ENCODE measurements around the gene DGCR2. TPM values are rescaled to one million over a fixed set of nuclear protein-coding genes. Genes with fewer than 3 reads are reported as not detected.

DGCR2 gene
- total and polyA plus RNA-seq, 2 experiments from 2014 or later: 25.6 to 42.7 TPM

DNA sequence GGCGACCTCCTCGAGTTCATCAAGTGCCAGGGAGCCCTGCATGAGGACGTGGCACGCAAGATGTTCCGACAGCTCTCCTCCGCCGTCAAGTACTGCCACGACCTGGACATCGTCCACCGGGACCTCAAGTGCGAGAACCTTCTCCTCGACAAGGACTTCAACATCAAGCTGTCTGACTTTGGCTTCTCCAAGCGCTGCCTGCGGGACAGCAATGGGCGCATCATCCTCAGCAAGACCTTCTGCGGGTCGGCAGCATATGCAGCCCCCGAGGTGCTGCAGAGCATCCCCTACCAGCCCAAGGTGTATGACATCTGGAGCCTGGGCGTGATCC lies 9.4 kb upstream of the DGCR2 start:
- no peak overlapping the region for H3K4me3 ChIP-seq
- H3K4me1 ChIP-seq (ENCODE audit: insufficient read depth): no peaks in the 10 kb centered on the region
- no peaks in the 10 kb centered on the region for H3F3A ChIP-seq (ENCODE audit: insufficient read depth)
- H3K9me3 ChIP-seq (ENCODE audit: low read depth): no peaks in the 10 kb centered on the region
- no peak overlapping the region for H2AFZ ChIP-seq
- no peak overlapping the region for H3K27ac ChIP-seq
- no peak overlapping the region for H3K9ac ChIP-seq
- 98% methylated on average over 19 of the region's 19 CpGs for WGBS, 2 experiments (ENCODE audit: low coverage in 1 of 2, low lambda C conversion rate in 2 of 2, missing lambda C conversion rate in 2 of 2)
- no peaks in the 10 kb centered on the region for H3K27me3 ChIP-seq (replicated peaks; ENCODE audit: insufficient read depth)
- DNase-seq: no peak
- H3K9me2 ChIP-seq (ENCODE audit: insufficient read depth): no peaks in the 10 kb centered on the region
- H3K4me2 ChIP-seq (ENCODE audit: unreplicated experiment): no peak overlapping the region
- no peaks in the 10 kb centered on the region for H4K20me1 ChIP-seq (ENCODE audit: insufficient read depth)
- TF ChIP-seq EZH2 (IDR thresholded peaks at IDR 0.05; ENCODE audit: insufficient read depth, poor library complexity, severe bottlenecking) (no peak), EZH2phosphoT487 (IDR thresholded peaks at IDR 0.05; ENCODE audit: insufficient read depth, low read depth) (no peak)
- no peaks in the 10 kb centered on the region; the same call in 1 of the 2 replicates for H3K36me3 ChIP-seq (ENCODE audit: low read depth)
- in situ Hi-C loops (cut with MboI): no loop called here
- no peaks in the 10 kb centered on the region for H3K79me2 ChIP-seq (ENCODE audit: insufficient read depth)

DNA sequence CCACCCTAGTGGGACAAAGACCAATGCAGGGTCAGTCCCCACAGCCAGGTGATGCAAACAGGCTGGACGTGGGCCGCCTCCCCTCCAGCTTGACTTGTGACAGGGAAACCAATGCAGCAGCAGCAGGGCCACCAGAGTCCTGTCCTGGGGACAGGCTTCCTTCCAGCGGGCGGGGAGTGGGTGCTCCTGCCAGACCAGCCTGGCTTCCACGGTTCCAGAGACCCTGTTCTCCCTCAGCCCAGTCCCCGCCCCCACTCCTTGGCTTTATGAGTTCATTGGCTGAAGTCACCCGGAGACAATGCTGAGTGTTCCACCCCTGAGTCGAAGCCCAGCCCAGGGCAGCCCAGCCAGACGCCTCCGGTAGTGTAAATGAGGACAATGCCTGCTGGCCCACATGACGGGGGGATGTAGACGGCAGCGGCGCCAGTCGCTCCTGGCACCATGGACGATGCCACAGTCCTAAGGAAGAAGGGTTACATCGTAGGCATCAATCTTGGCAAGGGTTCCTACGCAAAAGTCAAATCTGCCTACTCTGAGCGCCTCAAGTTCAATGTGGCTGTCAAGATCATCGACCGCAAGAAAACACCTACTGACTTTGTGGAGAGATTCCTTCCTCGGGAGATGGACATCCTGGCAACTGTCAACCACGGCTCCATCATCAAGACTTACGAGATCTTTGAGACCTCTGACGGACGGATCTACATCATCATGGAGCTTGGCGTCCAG lies 8.9 kb upstream of the DGCR2 start, which contains the start of gene TSSK2:
Gene TSSK2, plus strand, starts transcription at position 350 of the 726 bp plus-strand sequence. Its CDS starts 92 bp downstream, at position 442.
- no peaks in the 10 kb centered on the region for H3K9me3 ChIP-seq (ENCODE audit: low read depth)
- H3K27ac ChIP-seq: no peak within 1 kb of the TSS
- in situ Hi-C loops (cut with MboI): no loop called here
- H3K9ac ChIP-seq: no peak within 1 kb of the TSS
- H2AFZ ChIP-seq: no peak within 1 kb of the TSS
- no peaks in the 10 kb centered on the region for H3K79me2 ChIP-seq (ENCODE audit: insufficient read depth)
- H3K4me2 ChIP-seq (ENCODE audit: unreplicated experiment): no peak within 1 kb of the TSS
- no peaks in the 10 kb centered on the region for H3K9me2 ChIP-seq (ENCODE audit: insufficient read depth)
- TF ChIP-seq EZH2phosphoT487 (IDR thresholded peaks at IDR 0.05; ENCODE audit: insufficient read depth, low read depth): no peak
- TF ChIP-seq EZH2 (IDR thresholded peaks at IDR 0.05; ENCODE audit: insufficient read depth, poor library complexity, severe bottlenecking): no peak
- no peaks in the 10 kb centered on the region for H4K20me1 ChIP-seq (ENCODE audit: insufficient read depth)
- 74 to 79% methylated on average over 27 of the region's 27 CpGs for WGBS, 2 experiments (ENCODE audit: low coverage in 1 of 2, low lambda C conversion rate in 2 of 2, missing lambda C conversion rate in 2 of 2)
- H3K4me1 ChIP-seq (ENCODE audit: insufficient read depth): no peaks in the 10 kb centered on the region
- no peaks in the 10 kb centered on the region for H3K27me3 ChIP-seq (replicated peaks; ENCODE audit: insufficient read depth)
- H3F3A ChIP-seq (ENCODE audit: insufficient read depth): no peaks in the 10 kb centered on the region
- H3K4me3 ChIP-seq: no peak within 1 kb of the TSS
- no peaks in the 10 kb centered on the region; the same call in 1 of the 2 replicates for H3K36me3 ChIP-seq (ENCODE audit: low read depth)
- DNase-seq: no peak

DNA sequence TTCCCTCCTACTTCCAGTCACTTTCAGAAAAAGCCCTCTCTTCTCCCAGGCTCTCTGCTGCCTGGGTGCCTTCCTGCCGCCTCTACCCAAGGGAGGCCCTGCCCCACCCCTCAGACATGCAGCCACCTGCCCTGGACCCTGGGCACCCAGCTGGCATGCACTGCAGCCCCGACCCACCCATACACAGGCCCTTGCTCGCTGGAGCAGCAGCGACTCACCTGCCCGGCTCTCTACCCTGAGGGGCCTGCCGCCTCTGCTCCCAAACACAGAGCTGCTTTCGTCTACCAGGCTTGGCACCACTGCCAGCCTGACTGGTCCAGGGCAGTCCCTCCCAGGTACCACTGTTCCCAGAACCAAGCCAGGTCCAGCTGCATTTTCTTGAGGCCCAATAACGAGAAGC lies 7.7 kb upstream of the DGCR2 start:
- Histone ChIP-seq H3K9me2 (ENCODE audit: insufficient read depth) (no peaks in the 10 kb centered on the region), H3K36me3 (ENCODE audit: low read depth) (no peaks in the 10 kb centered on the region), H3F3A (ENCODE audit: insufficient read depth) (no peaks in the 10 kb centered on the region), H3K27me3 (replicated peaks; ENCODE audit: insufficient read depth) (no peaks in the 10 kb centered on the region), H3K9me3 (ENCODE audit: low read depth) (no peaks in the 10 kb centered on the region), H3K27ac (no peak overlapping the region), H2AFZ (no peak overlapping the region), H3K4me3 (no peak overlapping the region), H3K4me1 (ENCODE audit: insufficient read depth) (no peaks in the 10 kb centered on the region), H3K9ac (no peak overlapping the region), H3K4me2 (ENCODE audit: unreplicated experiment) (no peak overlapping the region), H3K79me2 (ENCODE audit: insufficient read depth) (no peaks in the 10 kb centered on the region), H4K20me1 (ENCODE audit: insufficient read depth) (no peaks in the 10 kb centered on the region)
- WGBS, 2 experiments (ENCODE audit: low coverage in 1 of 2, low lambda C conversion rate in 2 of 2, missing lambda C conversion rate in 2 of 2): 88 to 93% methylated on average over 8 of the region's 8 CpGs
- in situ Hi-C loops (cut with MboI): no loop called here
- TF ChIP-seq EZH2 (IDR thresholded peaks at IDR 0.05; ENCODE audit: insufficient read depth, poor library complexity, severe bottlenecking) (no peak), EZH2phosphoT487 (IDR thresholded peaks at IDR 0.05; ENCODE audit: insufficient read depth, low read depth) (no peak)
- no peak for DNase-seq

DNA sequence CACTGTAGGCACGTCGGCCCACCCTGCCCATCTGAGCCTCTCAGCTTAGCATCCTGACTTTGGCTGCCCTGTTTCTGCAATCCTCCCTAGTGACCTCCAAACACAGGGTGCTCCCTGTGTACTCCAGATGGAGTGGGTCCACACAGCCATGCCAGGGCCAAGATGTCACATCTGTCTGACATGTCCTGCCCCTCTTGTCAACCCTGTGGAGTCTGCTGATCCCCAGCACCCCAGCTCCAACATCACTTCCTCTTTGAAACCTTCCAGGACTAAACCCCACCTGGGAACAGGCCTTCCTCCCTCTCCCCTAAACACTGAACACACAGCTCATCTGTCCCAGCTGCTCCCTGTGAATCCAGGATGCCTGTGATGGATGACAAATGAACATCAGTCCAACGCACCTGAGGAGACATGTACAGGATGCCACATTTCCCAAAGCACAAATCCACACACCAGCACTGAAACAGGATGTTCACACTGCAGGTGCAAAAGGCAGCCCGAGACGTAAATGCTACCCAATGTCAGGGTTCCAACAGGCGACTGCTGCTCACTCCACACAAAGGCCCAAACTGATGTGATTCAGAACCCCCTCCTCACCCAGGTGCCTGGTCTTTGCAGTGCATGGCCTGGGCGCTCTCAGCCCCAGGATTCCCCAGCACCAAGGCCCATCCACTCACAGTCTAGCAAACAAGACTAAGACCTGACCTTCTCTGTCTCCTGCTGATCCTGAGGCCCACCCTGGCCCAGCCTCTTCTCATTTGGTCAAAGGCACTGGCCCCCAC lies 6.9 kb upstream of the DGCR2 start:
- Histone ChIP-seq H3K36me3 (ENCODE audit: low read depth) (no peaks in the 10 kb centered on the region), H3F3A (ENCODE audit: insufficient read depth) (no peaks in the 10 kb centered on the region), H3K27me3 (replicated peaks; ENCODE audit: insufficient read depth) (no peaks in the 10 kb centered on the region), H4K20me1 (ENCODE audit: insufficient read depth) (no peaks in the 10 kb centered on the region), H3K9ac (no peak overlapping the region), H3K9me3 (ENCODE audit: low read depth) (no peaks in the 10 kb centered on the region), H2AFZ (no peak overlapping the region), H3K79me2 (ENCODE audit: insufficient read depth) (no peaks in the 10 kb centered on the region), H3K9me2 (ENCODE audit: insufficient read depth) (no peaks in the 10 kb centered on the region), H3K4me2 (ENCODE audit: unreplicated experiment) (no peak overlapping the region), H3K27ac (no peak overlapping the region), H3K4me3 (no peak overlapping the region), H3K4me1 (ENCODE audit: insufficient read depth) (no peaks in the 10 kb centered on the region)
- in situ Hi-C loops (cut with MboI): no loop called here
- TF ChIP-seq EZH2phosphoT487 (IDR thresholded peaks at IDR 0.05; ENCODE audit: insufficient read depth, low read depth) (no peak), EZH2 (IDR thresholded peaks at IDR 0.05; ENCODE audit: insufficient read depth, poor library complexity, severe bottlenecking) (no peak)
- DNase-seq: no peak
- 80 to 86% methylated on average over 7 of the region's 7 CpGs for WGBS, 2 experiments (ENCODE audit: low coverage in 1 of 2, low lambda C conversion rate in 2 of 2, missing lambda C conversion rate in 2 of 2)

Data from GM23248 (cell line).